ENCODE data around the gene NFIL3.
"Not testable (repeated sequence)": the region's sequence is repeated elsewhere in the genome, so short reads cannot be mapped to it uniquely, and the experiment has no call there.

Gene NFIL3

DNA sequence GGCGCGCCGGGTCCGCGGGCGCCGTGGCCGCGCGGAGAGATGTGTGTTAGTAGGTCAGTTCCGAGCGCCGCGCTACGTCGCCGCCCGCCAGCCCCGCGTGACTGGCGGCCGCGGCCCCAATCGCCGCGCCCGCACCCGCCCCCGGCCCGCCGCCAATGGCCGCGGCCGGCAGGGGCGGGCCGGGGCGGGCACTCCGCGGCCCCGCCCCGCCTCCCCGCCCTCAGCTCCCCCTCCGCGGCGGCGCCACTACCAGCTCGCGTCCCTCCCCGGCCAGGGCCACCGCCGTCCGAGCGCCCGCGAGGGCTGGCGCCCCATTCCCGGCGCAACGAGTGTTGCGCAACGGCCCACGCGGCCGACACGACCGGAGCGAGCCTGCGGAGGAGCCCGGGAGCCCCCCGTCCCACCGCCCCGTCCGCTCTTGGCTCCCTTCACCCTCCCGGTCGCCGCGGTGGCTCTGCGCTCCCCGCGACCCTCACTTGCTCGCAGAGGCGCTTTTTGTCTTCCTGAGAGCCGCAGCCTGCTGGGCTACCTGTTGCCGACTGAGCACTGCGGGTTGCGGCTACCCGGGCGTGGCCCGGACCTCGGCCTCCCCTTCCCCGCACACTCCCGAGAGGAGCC lies at the start of gene NFIL3:
NFIL3 (minus strand) TSS at position 48 of the 618 bp plus-strand sequence. CDS start 13,098 bp downstream, outside the sequence.
- DNase-seq, result peak; percentile 79

GRCh38 chr9:91471524-91471923 lies 47.9 kb upstream of the NFIL3 start:
- not testable (repeated sequence) for DNase-seq

GRCh38 chr9:91465420-91465819 lies 41.8 kb upstream of the NFIL3 start:
- DNase-seq, result no peak

GRCh38 chr9:91458906-91459305 lies 35.3 kb upstream of the NFIL3 start:
- DNase-seq, result no peak

DNA sequence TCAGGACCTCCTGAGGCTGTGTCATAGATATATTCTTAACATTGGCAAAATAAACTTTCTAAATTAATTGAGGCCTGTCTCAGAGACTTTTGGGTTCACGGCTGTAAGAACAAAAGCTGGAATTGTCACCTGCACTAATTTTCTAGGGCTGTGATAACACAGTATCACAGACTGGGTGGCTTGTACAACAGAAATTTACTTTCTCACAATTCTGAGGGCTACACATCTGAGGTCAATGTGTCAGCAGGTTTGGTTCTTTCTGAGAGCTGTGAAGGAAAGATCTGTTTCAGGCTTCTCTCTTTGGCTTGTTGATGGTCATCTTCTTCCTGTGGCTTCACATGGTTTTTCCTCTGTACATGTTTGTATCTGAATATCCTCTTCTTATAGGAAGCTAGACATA lies 29.2 kb upstream of the NFIL3 start:
- no peak for DNase-seq

GRCh38 chr9:91451431-91452270 lies 28.0 kb upstream of the NFIL3 start:
- no peak for DNase-seq

DNA sequence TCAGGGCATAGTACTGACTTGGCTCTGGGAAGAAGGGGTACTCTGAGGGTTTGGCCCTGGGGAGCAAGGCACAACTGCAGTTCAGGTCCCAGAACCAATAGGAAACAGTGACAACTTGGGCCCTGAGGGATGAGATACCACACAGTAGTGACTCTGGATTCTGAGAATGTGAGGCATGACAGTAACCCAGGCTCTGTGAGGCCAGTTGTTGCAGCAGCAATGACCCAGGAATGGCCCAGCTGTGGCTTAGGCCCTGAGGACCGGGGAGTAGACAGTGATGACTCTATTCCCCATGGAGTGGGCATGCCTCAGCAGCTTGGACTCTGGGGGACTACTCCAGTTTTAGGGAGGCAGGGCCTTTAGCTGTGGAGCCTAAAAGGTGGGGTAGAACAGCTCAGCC lies 21.5 kb upstream of the NFIL3 start:
- DNase-seq, result no peak

GRCh38 chr9:91443994-91444392 lies 20.4 kb upstream of the NFIL3 start:
- no peak for DNase-seq

DNA sequence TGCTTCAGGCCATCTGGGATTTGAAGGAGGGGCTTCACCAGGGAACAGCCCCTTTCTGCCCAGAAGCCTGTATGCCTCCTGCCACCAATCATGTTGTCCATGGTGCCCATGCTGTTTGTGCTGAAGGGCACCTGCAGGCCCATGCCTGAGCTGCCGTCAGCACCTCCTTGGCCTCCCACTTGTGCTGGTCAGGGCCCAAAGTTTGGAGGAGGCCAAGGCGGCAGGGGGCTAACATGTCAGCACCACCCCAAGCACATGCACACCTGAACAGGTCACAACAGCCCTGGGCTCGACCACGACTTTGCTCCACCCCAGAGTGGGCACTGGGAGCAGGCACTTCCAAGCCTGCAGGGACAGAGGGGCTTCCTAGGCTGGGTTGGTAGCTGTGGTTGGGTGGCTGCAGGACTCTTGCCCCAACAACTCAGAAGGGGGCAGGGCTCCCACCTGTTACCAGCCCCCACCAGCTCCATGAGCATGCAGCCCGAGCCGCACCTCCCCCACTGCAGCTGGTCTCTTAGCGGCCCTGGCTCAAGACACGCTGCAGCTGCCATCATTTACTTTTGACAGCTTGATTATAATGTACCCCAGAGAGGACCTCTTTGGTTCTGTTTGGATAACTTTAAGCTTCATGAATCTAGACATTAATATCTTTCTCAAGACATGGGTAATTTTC lies 19.8 kb upstream of the NFIL3 start:
- no peak for DNase-seq

DNA sequence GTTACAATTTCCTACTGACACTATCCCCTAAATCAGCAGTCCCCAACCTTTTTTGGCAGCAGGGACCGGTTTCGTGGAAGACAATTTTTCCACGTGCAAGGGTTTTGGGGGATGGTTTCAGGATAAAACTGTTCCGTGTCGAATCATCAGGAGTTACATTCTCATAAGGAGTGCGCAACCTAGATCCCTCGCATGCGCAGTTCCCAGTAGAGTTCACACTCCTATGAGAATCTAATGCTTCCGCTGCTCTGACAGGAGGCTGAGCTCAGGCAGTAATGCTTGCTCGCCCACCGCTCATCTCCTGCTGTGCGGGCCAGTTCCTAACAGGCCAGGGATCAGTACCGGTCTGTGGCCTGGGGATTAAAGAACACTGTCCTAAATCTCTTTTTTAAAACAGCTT lies 13.2 kb upstream of the NFIL3 start:
- no peak for DNase-seq

- DNase-seq, result peak; percentile 34
Measured at GRCh38 chr9:91433180-91433579, 9.5 kb upstream of the NFIL3 start.

GRCh38 chr9:91431485-91431884 lies 7.9 kb upstream of the NFIL3 start:
- DNase-seq, result no peak

DNA sequence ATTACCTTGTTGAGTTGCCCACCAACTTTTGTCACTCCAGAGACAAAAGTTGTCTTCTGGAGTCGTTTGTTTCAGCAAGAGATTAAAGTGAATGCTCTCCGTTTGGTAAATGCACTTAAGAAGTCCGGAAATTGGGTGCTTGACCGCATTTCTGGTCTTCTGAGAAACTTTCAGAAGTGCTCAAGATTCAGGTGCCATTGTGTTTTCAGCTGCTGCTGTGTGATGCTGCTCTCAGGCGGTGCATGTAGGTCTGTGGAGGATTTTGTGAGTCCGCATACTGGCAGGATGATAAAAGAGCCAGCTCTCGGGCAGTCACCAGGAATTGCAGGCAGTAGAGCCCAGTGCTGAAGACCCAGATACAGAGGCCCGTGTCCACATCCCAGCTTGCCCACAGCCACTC lies 5.9 kb upstream of the NFIL3 start:
- DNase-seq, result no peak

DNA sequence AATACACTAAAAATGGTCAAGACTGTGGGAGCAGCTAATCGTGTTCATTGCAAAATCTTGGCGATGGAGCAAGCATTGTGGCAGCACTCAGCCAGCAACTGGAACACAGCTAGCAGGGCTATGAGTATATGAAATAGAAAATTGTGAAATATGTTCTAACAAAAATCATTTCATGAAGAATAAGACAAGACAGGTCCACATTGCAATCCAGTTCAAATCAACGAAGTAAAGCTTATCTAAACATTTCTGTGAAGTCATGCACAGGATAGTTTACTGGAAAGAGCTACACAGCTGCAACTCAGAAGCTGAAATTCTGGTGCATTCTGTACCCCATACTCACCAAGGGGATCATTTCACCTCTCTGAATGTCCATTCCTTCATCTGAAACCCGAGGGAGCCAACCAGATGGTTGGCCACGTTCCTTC lies 5.3 kb upstream of the NFIL3 start:
- no peak for DNase-seq

DNA sequence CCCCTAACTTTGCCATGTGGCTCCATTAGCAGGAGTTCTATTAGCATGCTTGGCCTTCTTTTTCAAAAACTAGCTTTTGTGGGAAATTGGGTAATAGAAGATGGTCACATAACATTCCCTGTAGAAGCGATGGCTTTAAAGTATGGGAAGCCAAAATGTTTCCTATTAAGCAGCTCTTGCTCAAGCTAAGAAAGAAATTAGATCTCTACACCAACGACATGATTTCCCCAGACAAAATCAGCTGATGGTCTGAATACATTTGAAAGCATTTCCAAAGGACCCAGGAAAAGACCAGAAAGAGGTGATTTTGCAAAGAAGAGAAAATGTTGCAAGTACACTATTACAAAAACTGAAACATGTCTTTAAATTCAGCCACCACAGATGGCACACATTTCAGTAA lies 4.8 kb upstream of the NFIL3 start:
- DNase-seq, result no peak

GRCh38 chr9:91427873-91428272 lies 4.2 kb upstream of the NFIL3 start:
- no peak for DNase-seq

GRCh38 chr9:91426123-91426745 lies 2.6 kb upstream of the NFIL3 start:
- peak; percentile 57 for DNase-seq

DNA sequence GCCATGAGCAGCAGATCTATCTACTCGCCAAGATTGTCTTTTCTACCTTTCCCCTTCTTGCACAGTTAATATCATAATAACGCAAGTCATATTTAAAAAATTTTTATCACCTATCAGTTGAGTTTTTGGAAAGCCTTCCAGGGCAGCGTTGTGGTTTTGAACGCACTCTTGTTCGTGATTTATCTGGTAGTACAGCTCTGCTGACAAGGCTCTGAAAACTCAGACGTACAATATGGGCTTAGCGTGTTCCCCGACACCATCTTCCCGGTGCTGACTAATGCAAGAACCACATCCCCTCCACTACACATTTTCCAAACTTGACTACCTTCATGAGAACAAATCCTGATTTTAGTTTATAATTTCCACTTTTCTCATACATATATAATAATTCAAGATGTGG lies 1.6 kb upstream of the NFIL3 start:
- DNase-seq, result no peak

DNA sequence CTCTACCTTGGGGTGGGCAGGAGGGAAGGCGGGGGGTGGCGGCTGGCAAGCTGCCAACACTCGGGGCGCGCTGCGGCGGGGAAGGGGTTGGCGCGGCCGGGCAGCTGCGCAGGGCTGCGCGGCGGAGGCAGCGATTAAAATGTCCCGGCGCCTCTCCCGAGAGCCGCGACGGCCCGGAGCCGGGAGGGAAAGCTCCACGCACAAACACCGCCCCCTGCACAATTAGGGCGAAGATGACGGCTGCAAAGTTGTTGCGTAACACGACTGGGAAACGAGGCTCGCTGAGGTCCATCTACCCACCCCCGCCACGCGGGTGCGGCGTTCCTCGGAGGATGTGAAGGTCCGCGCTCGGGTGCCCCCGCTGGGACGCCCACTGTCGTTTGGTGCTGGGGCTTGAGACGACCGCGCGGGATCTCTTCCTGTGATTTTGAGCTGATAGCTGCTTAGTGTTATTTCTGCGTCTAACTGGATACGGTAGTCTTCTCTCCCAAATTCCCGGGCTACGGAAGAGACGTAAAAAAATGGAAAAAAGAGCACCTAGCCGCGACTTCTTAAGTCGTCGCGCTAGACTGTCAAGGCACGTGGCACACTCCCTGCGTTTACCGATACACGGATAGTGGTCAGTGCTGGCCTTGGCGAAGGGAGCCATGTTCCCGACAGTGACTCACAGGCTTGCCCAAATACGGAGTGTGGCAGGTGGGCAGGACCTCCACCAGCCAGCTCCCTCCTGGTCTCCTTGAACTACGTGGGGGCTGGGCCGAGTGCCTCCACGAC lies 958 bp upstream of the NFIL3 start:
- DNase-seq, result peak; percentile 63

GRCh38 chr9:91422758-91423711 lies 597 bp downstream of the NFIL3 start:
- DNase-seq, result peak; percentile 65

- no peak for DNase-seq
Measured at GRCh38 chr9:91421971-91422757, 1.5 kb downstream of the NFIL3 start.
